ENCODE measurements around the gene NRL. TPM values are rescaled to one million over a fixed set of nuclear protein-coding genes. Genes with fewer than 3 reads are reported as not detected.

Gene NRL
- total RNA-seq, 1 experiment from 2014 or later = 1.4 TPM

DNA sequence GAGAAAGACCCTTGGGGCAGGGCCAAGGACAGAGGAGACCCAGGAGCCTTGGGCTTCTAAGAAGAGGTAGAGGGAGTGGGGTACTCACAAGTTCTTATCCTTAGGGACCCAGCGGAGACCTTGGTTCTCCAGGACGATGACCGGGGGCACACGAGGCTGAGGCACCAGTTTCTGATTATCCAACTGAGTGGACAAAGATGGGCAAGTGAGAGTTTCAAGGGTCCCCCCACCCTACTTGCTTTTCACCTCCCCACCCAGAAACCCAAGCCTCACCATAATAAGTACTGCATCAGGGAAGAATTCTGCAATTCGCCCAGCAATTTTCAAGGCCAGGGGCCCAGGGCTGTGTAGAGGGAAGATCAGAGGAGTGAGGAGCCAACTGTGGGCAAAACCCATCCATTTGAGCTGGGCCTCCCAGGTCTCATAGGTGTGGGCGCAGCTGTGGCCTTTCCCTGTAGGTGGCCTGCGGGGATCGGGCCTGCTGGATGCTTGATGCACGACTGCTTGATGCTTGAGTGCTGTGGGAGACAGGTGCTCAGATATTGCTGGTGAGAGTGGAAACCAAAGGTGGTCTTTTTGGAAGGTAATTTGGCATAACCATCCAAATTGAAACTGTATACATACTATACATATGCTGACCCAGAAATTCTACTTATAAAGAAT, 24.7 kb upstream of the NRL start:
- Histone ChIP-seq H3K27me3 (ENCODE audit: control insufficient read depth, insufficient read depth, low read length) (no peaks in the 10 kb centered on the region), H3K4me1 (ENCODE audit: control insufficient read depth, insufficient read depth, low read length) (peaks cover 30% of the 10 kb centered on the region), H3K4me3 (ENCODE audit: low read depth in 2 of 2, low read length in 2 of 2) (peak overlapping the region; percentile 81 to 92), H3K9me3 (ENCODE audit: control insufficient read depth, insufficient read depth, low read depth, low read length) (no peaks in the 10 kb centered on the region), H3K36me3 (ENCODE audit: control insufficient read depth, insufficient read depth, low read length) (no peaks in the 10 kb centered on the region; the same call in 1 of the 2 replicates), H3K27ac (ENCODE audit: low read length) (peak overlapping the region; percentile 62)
- ChIA-PET POLR2A (no interaction called here), CTCF (no interaction called here)
- intact Hi-C loops (cut with micrococcal nuclease; ENCODE audit: unreplicated experiment) = no loop called here
- BruUV-seq (replicated peaks) = no TSS peak
- TF ChIP-seq POLR2AphosphoS5 (IDR thresholded peaks at IDR 0.05; ENCODE audit: low read depth, low read length) (no peak), SIN3A (IDR thresholded peaks at IDR 0.05; ENCODE audit: borderline replicate concordance, insufficient read depth, low read depth, low read length) (no peak), TCF7L2 (IDR thresholded peaks at IDR 0.05; ENCODE audit: low read depth, low read length) (no peak)
- TF ChIP-seq, protein P1, sequence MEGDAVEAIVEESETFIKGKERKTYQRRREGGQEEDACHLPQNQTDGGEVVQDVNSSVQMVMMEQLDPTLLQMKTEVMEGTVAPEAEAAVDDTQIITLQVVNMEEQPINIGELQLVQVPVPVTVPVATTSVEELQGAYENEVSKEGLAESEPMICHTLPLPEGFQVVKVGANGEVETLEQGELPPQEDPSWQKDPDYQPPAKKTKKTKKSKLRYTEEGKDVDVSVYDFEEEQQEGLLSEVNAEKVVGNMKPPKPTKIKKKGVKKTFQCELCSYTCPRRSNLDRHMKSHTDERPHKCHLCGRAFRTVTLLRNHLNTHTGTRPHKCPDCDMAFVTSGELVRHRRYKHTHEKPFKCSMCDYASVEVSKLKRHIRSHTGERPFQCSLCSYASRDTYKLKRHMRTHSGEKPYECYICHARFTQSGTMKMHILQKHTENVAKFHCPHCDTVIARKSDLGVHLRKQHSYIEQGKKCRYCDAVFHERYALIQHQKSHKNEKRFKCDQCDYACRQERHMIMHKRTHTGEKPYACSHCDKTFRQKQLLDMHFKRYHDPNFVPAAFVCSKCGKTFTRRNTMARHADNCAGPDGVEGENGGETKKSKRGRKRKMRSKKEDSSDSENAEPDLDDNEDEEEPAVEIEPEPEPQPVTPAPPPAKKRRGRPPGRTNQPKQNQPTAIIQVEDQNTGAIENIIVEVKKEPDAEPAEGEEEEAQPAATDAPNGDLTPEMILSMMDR (IDR thresholded peaks at IDR 0.05) = no peak
- TF ChIP-seq, protein P2, sequence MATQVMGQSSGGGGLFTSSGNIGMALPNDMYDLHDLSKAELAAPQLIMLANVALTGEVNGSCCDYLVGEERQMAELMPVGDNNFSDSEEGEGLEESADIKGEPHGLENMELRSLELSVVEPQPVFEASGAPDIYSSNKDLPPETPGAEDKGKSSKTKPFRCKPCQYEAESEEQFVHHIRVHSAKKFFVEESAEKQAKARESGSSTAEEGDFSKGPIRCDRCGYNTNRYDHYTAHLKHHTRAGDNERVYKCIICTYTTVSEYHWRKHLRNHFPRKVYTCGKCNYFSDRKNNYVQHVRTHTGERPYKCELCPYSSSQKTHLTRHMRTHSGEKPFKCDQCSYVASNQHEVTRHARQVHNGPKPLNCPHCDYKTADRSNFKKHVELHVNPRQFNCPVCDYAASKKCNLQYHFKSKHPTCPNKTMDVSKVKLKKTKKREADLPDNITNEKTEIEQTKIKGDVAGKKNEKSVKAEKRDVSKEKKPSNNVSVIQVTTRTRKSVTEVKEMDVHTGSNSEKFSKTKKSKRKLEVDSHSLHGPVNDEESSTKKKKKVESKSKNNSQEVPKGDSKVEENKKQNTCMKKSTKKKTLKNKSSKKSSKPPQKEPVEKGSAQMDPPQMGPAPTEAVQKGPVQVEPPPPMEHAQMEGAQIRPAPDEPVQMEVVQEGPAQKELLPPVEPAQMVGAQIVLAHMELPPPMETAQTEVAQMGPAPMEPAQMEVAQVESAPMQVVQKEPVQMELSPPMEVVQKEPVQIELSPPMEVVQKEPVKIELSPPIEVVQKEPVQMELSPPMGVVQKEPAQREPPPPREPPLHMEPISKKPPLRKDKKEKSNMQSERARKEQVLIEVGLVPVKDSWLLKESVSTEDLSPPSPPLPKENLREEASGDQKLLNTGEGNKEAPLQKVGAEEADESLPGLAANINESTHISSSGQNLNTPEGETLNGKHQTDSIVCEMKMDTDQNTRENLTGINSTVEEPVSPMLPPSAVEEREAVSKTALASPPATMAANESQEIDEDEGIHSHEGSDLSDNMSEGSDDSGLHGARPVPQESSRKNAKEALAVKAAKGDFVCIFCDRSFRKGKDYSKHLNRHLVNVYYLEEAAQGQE (IDR thresholded peaks at IDR 0.05; ENCODE audit: insufficient read depth in 1 of 2, low read depth in 2 of 2, low read length in 1 of 2) = no peak
- in situ Hi-C loops (cut with HindIII; ENCODE audit: low pct_unique_long_range_greater_than_20kb, low sequenced_read_pairs) = no loop called here
- ATAC-seq = no peak
- no peak for DNase-seq (ENCODE audit: low read depth, low spot score)

GRCh38 chr14:24138396-24139271, 23.9 kb upstream of the NRL start:
- TF ChIP-seq, protein P1 (IDR thresholded peaks at IDR 0.05) = no peak
- TF ChIP-seq POLR2AphosphoS5 (IDR thresholded peaks at IDR 0.05; ENCODE audit: low read depth, low read length) (no peak), TCF7L2 (IDR thresholded peaks at IDR 0.05; ENCODE audit: low read depth, low read length) (no peak), SIN3A (IDR thresholded peaks at IDR 0.05; ENCODE audit: borderline replicate concordance, insufficient read depth, low read depth, low read length) (no peak)
- TF ChIP-seq, protein P2 (IDR thresholded peaks at IDR 0.05; ENCODE audit: insufficient read depth in 1 of 2, low read depth in 2 of 2, low read length in 1 of 2) = no peak
- Histone ChIP-seq H3K4me3 (ENCODE audit: low read depth in 2 of 2, low read length in 2 of 2) (no peak overlapping the region), H3K27ac (ENCODE audit: low read length) (peak overlapping the region; percentile 62), H3K27me3 (ENCODE audit: control insufficient read depth, insufficient read depth, low read length) (no peaks in the 10 kb centered on the region), H3K9me3 (ENCODE audit: control insufficient read depth, insufficient read depth, low read depth, low read length) (no peaks in the 10 kb centered on the region), H3K4me1 (ENCODE audit: control insufficient read depth, insufficient read depth, low read length) (peaks cover 30% of the 10 kb centered on the region), H3K36me3 (ENCODE audit: control insufficient read depth, insufficient read depth, low read length) (no peaks in the 10 kb centered on the region; the same call in 1 of the 2 replicates)
- BruUV-seq (replicated peaks) = TSS peak; percentile 97
- intact Hi-C loops (cut with micrococcal nuclease; ENCODE audit: unreplicated experiment) (no loop called here), in situ Hi-C loops (cut with HindIII; ENCODE audit: low pct_unique_long_range_greater_than_20kb, low sequenced_read_pairs) (no loop called here)
- DNase-seq (ENCODE audit: low read depth, low spot score) = no peak
- ChIA-PET POLR2A (interaction anchor here (0.5 kb wide), 1 partner anchor 298 kb away, joined by 3 read pairs; no protein-coding TSS in a partner anchor), CTCF (no interaction called here)
- no peak for ATAC-seq
